HepG2 (cell line): ENCODE measurements around the gene REEP6. TPM values are rescaled to one million over a fixed set of nuclear protein-coding genes. Genes with fewer than 3 reads are reported as not detected.

Experiments
- ISL2 ChIP-seq: sonication (generic); formaldehyde crosslinking; IDR thresholded peaks from 2 replicates; pipeline ENCODE4 v1.5.0; 2020; ENCODE audit warnings: missing genetic modification reagents
- RBAK ChIP-seq: sonication (generic); formaldehyde crosslinking; IDR thresholded peaks from 2 replicates; pipeline ENCODE4 v1.5.1; 2020; ENCODE audit warnings: mild to moderate bottlenecking, missing genetic modification reagents
- RBFOX2 ChIP-seq: fragments of 200-400 bp; formaldehyde crosslinking; IDR thresholded peaks from 2 replicates; pipeline ENCODE4 v1.6.1; 2017; ENCODE audit warnings: low read depth, mild to moderate bottlenecking, low read length
- SMARCE1 ChIP-seq: fragments of 450-650 bp; IDR thresholded peaks from 2 replicates; pipeline ENCODE4 v1.6.1; 2017; ENCODE audit warnings: borderline replicate concordance
- SUZ12 ChIP-seq: fragments of 150-350 bp; IDR thresholded peaks from 2 replicates; pipeline ENCODE4 v1.6.1; 2014; ENCODE audit warnings: low read depth, low read length
- WIZ ChIP-seq: sonication (generic); formaldehyde crosslinking; IDR thresholded peaks from 2 replicates; pipeline ENCODE4 v1.5.1; 2020; ENCODE audit warnings: mild to moderate bottlenecking, missing genetic modification reagents
- ZBTB21 ChIP-seq: sonication (generic); formaldehyde crosslinking; IDR thresholded peaks from 2 replicates; pipeline ENCODE4 v1.4.0; 2020; ENCODE audit warnings: missing genetic modification reagents
- ZNF234 ChIP-seq: sonication (generic); formaldehyde crosslinking; conservative IDR thresholded peaks from 2 replicates; pipeline ENCODE4 v1.5.1; 2020; ENCODE audit warnings: mild to moderate bottlenecking, missing genetic modification reagents
- ZNF264 ChIP-seq: sonication (generic); formaldehyde crosslinking; IDR thresholded peaks from 2 replicates; pipeline ENCODE4 v1.4.0; 2020; ENCODE audit warnings: missing genetic modification reagents
- ZNF460 ChIP-seq: sonication (generic); formaldehyde crosslinking; IDR thresholded peaks from 2 replicates; pipeline ENCODE4 v1.5.1; 2020; ENCODE audit warnings: missing genetic modification reagents, mild to moderate bottlenecking, borderline replicate concordance
- ZNF878 ChIP-seq: sonication (generic); formaldehyde crosslinking; IDR thresholded peaks from 2 replicates; pipeline ENCODE4 v1.8.1; 2023; ENCODE audit warnings: mild to moderate bottlenecking, missing genetic modification reagents, moderate library complexity
- polyA plus RNA-seq, 8 experiments: library from polyadenylated mRNA; depleted of rRNA in 3 of 8; stranded (reverse) in 7 of 8; unstranded in 1 of 8; fragments of >200 nt; fragmentation: Illumina TruSeq in 4 of 8; extraction: Trizol in 4 of 8; gene quantifications; 2 replicates each; pipeline versions ENCODE4 v1.2.1 to v1.2.3, GENCODE V29; 2011 to 2016; ENCODE audit warnings: low read depth in 4 of 8, missing spikeins in 1 of 8, mixed read lengths in 1 of 8; ENCODE audit not compliant: insufficient read depth in 1 of 8
- total RNA-seq, 5 experiments: library from RNA; depleted of rRNA; stranded (reverse); fragments of >200 nt; fragmentation: Illumina TruSeq; extraction: Trizol; gene quantifications; 2 replicates each; pipeline ENCODE4 v1.2.3, GENCODE V29; 2016; ENCODE audit warnings: low read depth in 1 of 5
- TF ChIP-seq, protein P1 (sequence below), 2 experiments: fragments of 450-650 bp in 1 of 2; sonication (generic) in 1 of 2; formaldehyde crosslinking in 1 of 2; IDR thresholded peaks; 2 replicates each; pipeline versions ENCODE4 v1.6.1 to v1.8.0; 2016 to 2022; ENCODE audit warnings: antibody characterized with exemption in 1 of 2, mild to moderate bottlenecking in 1 of 2, missing genetic modification reagents in 1 of 2
- TF ChIP-seq, protein P2 (sequence below), 2 experiments: sonication (generic) in 1 of 2; formaldehyde crosslinking in 1 of 2; IDR thresholded peaks; 2 replicates each; pipeline versions ENCODE4 v1.4.0 to v1.6.1; 2018 to 2020; ENCODE audit warnings: missing genetic modification reagents in 2 of 2, borderline replicate concordance in 1 of 2, low read depth in 1 of 2, mild to moderate bottlenecking in 1 of 2, missing biosample characterization in 1 of 2
- TF ChIP-seq, protein P3 (sequence below): fragments of 450-650 bp; IDR thresholded peaks from 2 replicates; pipeline ENCODE4 v1.6.1; 2017; ENCODE audit warnings: mild to moderate bottlenecking
- TF ChIP-seq, protein P4 (sequence below): IDR thresholded peaks from 2 replicates; pipeline ENCODE4 v1.6.1; 2016

The REEP6 gene
- total and polyA plus RNA-seq, 2 of the 13 experiments (the other 11 are each of a cell fraction or from before 2014, with no cell fraction given) = 10.0 to 28.8 TPM

DNA sequence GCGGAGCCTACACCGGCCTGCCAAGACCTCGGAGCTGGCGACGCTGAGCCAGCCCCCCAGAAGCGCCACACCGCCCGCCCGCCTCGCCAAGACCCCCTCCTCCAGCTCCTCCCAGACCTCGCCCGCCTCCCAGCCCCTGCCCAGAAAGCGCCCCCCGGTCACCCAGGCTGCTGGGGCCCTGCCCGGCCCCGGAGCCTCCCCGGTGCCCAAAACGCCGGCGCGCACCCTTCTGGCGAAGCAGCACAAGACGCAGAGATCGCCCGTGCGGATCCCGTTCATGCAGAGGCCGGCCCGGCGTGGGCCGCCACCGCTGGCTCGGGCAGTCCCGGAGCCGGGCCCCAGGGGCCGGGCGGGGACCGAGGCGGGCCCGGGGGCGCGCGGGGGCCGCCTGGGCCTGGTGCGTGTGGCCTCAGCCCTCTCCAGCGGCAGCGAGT, 22.1 kb upstream of the REEP6 start (continued):
- 0 out of 2 replicates have a peak, but pooled peaks have one; percentile 19 for TF ChIP-seq RBFOX2
- TF ChIP-seq ZNF460 (CRISPR knock-in tag) = no peak
- no peak for TF ChIP-seq ZBTB21 (CRISPR knock-in tag)
- TF ChIP-seq RBAK (CRISPR knock-in tag) = no peak
- no peak for TF ChIP-seq ZNF878 (CRISPR knock-in tag)
- TF ChIP-seq ISL2 = no peak
- TF ChIP-seq WIZ (CRISPR knock-in tag) = no peak
- TF ChIP-seq, protein P1, sequence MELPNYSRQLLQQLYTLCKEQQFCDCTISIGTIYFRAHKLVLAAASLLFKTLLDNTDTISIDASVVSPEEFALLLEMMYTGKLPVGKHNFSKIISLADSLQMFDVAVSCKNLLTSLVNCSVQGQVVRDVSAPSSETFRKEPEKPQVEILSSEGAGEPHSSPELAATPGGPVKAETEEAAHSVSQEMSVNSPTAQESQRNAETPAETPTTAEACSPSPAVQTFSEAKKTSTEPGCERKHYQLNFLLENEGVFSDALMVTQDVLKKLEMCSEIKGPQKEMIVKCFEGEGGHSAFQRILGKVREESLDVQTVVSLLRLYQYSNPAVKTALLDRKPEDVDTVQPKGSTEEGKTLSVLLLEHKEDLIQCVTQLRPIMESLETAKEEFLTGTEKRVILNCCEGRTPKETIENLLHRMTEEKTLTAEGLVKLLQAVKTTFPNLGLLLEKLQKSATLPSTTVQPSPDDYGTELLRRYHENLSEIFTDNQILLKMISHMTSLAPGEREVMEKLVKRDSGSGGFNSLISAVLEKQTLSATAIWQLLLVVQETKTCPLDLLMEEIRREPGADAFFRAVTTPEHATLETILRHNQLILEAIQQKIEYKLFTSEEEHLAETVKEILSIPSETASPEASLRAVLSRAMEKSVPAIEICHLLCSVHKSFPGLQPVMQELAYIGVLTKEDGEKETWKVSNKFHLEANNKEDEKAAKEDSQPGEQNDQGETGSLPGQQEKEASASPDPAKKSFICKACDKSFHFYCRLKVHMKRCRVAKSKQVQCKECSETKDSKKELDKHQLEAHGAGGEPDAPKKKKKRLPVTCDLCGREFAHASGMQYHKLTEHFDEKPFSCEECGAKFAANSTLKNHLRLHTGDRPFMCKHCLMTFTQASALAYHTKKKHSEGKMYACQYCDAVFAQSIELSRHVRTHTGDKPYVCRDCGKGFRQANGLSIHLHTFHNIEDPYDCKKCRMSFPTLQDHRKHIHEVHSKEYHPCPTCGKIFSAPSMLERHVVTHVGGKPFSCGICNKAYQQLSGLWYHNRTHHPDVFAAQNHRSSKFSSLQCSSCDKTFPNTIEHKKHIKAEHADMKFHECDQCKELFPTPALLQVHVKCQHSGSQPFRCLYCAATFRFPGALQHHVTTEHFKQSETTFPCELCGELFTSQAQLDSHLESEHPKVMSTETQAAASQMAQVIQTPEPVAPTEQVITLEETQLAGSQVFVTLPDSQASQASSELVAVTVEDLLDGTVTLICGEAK (IDR thresholded peaks at IDR 0.05) = no peak
- TF ChIP-seq, protein P1 (CRISPR knock-in tag; IDR thresholded peaks at IDR 0.05) = no peak
- TF ChIP-seq ZNF234 (CRISPR knock-in tag) = no peak
- TF ChIP-seq, protein P2, sequence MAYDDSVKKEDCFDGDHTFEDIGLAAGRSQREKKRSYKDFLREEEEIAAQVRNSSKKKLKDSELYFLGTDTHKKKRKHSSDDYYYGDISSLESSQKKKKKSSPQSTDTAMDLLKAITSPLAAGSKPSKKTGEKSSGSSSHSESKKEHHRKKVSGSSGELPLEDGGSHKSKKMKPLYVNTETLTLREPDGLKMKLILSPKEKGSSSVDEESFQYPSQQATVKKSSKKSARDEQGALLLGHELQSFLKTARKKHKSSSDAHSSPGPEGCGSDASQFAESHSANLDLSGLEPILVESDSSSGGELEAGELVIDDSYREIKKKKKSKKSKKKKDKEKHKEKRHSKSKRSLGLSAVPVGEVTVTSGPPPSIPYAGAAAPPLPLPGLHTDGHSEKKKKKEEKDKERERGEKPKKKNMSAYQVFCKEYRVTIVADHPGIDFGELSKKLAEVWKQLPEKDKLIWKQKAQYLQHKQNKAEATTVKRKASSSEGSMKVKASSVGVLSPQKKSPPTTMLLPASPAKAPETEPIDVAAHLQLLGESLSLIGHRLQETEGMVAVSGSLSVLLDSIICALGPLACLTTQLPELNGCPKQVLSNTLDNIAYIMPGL (CRISPR knock-in tag; IDR thresholded peaks at IDR 0.05; ENCODE audit: borderline replicate concordance in 1 of 2, low read depth in 1 of 2) = peak in 1 of 2 experiments; percentile 67; a peak in 1 of 4 replicates
- TF ChIP-seq SUZ12 = no peak
- no peak for TF ChIP-seq SMARCE1
- no peak for TF ChIP-seq ZNF264 (CRISPR knock-in tag)
- TF ChIP-seq, protein P3, sequence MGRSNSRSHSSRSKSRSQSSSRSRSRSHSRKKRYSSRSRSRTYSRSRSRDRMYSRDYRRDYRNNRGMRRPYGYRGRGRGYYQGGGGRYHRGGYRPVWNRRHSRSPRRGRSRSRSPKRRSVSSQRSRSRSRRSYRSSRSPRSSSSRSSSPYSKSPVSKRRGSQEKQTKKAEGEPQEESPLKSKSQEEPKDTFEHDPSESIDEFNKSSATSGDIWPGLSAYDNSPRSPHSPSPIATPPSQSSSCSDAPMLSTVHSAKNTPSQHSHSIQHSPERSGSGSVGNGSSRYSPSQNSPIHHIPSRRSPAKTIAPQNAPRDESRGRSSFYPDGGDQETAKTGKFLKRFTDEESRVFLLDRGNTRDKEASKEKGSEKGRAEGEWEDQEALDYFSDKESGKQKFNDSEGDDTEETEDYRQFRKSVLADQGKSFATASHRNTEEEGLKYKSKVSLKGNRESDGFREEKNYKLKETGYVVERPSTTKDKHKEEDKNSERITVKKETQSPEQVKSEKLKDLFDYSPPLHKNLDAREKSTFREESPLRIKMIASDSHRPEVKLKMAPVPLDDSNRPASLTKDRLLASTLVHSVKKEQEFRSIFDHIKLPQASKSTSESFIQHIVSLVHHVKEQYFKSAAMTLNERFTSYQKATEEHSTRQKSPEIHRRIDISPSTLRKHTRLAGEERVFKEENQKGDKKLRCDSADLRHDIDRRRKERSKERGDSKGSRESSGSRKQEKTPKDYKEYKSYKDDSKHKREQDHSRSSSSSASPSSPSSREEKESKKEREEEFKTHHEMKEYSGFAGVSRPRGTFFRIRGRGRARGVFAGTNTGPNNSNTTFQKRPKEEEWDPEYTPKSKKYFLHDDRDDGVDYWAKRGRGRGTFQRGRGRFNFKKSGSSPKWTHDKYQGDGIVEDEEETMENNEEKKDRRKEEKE = no peak
- TF ChIP-seq, protein P4, sequence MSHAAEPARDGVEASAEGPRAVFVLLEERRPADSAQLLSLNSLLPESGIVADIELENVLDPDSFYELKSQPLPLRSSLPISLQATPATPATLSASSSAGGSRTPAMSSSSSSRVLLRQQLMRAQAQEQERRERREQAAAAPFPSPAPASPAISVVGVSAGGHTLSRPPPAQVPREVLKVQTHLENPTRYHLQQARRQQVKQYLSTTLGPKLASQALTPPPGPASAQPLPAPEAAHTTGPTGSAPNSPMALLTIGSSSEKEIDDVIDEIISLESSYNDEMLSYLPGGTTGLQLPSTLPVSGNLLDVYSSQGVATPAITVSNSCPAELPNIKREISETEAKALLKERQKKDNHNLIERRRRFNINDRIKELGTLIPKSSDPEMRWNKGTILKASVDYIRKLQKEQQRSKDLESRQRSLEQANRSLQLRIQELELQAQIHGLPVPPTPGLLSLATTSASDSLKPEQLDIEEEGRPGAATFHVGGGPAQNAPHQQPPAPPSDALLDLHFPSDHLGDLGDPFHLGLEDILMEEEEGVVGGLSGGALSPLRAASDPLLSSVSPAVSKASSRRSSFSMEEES (CRISPR knock-in tag) = no peak
